ENCODE measurements around the gene ROPN1L.

DNA sequence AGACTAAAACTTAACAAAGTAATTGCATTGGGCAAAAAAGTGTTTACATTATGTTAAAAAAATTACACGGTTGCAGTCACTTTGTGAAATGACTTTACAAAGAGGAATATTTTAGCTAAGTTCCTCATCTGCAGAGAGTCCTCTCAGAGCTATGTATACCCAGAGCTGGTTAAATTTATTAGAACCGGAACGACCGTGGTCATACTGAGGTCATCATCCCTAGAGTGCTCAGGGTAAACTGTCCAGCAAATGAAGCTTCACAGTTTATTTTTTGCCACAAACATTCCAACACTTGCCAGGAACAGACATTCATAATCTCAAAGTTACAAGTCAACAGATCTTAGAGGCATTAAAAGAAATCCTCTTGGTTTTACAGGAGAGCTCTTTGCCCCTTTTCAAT, 897 bp downstream of the ROPN1L start:
- TF ChIP-seq, protein P1, sequence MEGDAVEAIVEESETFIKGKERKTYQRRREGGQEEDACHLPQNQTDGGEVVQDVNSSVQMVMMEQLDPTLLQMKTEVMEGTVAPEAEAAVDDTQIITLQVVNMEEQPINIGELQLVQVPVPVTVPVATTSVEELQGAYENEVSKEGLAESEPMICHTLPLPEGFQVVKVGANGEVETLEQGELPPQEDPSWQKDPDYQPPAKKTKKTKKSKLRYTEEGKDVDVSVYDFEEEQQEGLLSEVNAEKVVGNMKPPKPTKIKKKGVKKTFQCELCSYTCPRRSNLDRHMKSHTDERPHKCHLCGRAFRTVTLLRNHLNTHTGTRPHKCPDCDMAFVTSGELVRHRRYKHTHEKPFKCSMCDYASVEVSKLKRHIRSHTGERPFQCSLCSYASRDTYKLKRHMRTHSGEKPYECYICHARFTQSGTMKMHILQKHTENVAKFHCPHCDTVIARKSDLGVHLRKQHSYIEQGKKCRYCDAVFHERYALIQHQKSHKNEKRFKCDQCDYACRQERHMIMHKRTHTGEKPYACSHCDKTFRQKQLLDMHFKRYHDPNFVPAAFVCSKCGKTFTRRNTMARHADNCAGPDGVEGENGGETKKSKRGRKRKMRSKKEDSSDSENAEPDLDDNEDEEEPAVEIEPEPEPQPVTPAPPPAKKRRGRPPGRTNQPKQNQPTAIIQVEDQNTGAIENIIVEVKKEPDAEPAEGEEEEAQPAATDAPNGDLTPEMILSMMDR (conservative IDR thresholded peaks at IDR 0.05): no peak
- TF ChIP-seq ZFX (IDR thresholded peaks at IDR 0.05): no peak
